Liver (tissue), 9 donors: Measurements from ENCODE around the gene TMEM191C. TPM values are rescaled to one million over a fixed set of nuclear protein-coding genes. Genes with fewer than 3 reads are reported as not detected.

Source experiments
- DNase-seq: peaks from one replicate; pipeline ENCODE4 v3.0.0-alpha.2; 2017; ENCODE audit warnings: low spot score
- H3K27ac ChIP-seq, 2 donors: one replicate each; pipeline ENCODE4 v1.7.0; 2013; ENCODE audit warnings: inconsistent platforms in 2 of 2, low read length in 2 of 2, control low read depth in 1 of 2, low read depth in 1 of 2, mild to moderate bottlenecking in 1 of 2
- H3K27me3 ChIP-seq, 4 donors: one replicate each; pipeline versions ENCODE4 v1.6.1 to v1.7.0; 2013; ENCODE audit warnings: low read length in 3 of 4, inconsistent platforms in 1 of 4, mild to moderate bottlenecking in 1 of 4, moderate library complexity in 1 of 4; ENCODE audit not compliant: control insufficient read depth in 4 of 4, insufficient read depth in 4 of 4
- H3K36me3 ChIP-seq, 4 donors: one replicate each; pipeline versions ENCODE4 v1.6.1 to v1.7.0; 2013; ENCODE audit warnings: low read length in 3 of 4, mild to moderate bottlenecking in 3 of 4, low read depth in 1 of 4, moderate library complexity in 1 of 4; ENCODE audit not compliant: control insufficient read depth in 4 of 4, insufficient read depth in 3 of 4
- H3K4me1 ChIP-seq, 4 donors: one replicate each; pipeline versions ENCODE4 v1.6.1 to v1.7.0; 2013; ENCODE audit warnings: low read length in 3 of 4, mild to moderate bottlenecking in 3 of 4, moderate library complexity in 1 of 4; ENCODE audit not compliant: control insufficient read depth in 4 of 4, insufficient read depth in 4 of 4
- H3K4me3 ChIP-seq, 3 donors: one replicate each; pipeline versions ENCODE4 v1.6.1 to v1.7.0; 2013; ENCODE audit warnings: low read length in 3 of 3, control low read depth in 1 of 3, low read depth in 1 of 3, mild to moderate bottlenecking in 1 of 3
- H3K9ac ChIP-seq, 2 donors: one replicate each; pipeline ENCODE4 v1.7.0; 2013; ENCODE audit warnings: low read length in 2 of 2, mild to moderate bottlenecking in 2 of 2, moderate library complexity in 2 of 2, control low read depth in 1 of 2, low read depth in 1 of 2
- H3K9me3 ChIP-seq, 4 donors: one replicate each; pipeline versions ENCODE4 v1.6.1 to v1.7.0; 2013; ENCODE audit warnings: low read length in 3 of 4; ENCODE audit not compliant: control insufficient read depth in 4 of 4
- EGR1 ChIP-seq, 2 donors: IDR thresholded peaks; 2 replicates each; pipeline ENCODE4 v1.6.1; 2016 to 2018; ENCODE audit warnings: antibody characterized with exemption in 2 of 2, low read depth in 2 of 2
- FOXA1 ChIP-seq: IDR thresholded peaks from 2 replicates; pipeline ENCODE4 v1.6.1; 2016; ENCODE audit warnings: antibody characterized with exemption
- FOXA2 ChIP-seq: IDR thresholded peaks from 2 replicates; pipeline ENCODE4 v1.6.1; 2016; ENCODE audit warnings: antibody characterized with exemption
- HNF4A ChIP-seq, 2 donors: conservative IDR thresholded peaks; 2 replicates each; pipeline ENCODE4 v1.6.1; 2016; ENCODE audit warnings: antibody characterized with exemption in 2 of 2, mild to moderate bottlenecking in 2 of 2
- HNF4G ChIP-seq: IDR thresholded peaks from 2 replicates; pipeline ENCODE4 v1.6.1; 2016; ENCODE audit warnings: antibody characterized with exemption
- JUND ChIP-seq, 2 donors: IDR thresholded peaks; 2 replicates each; pipeline ENCODE4 v1.6.1; 2016; ENCODE audit warnings: antibody characterized with exemption in 2 of 2
- NR2F2 ChIP-seq: IDR thresholded peaks from 2 replicates; pipeline ENCODE4 v1.6.1; 2016; ENCODE audit warnings: antibody characterized with exemption
- RAD21 ChIP-seq, 2 donors: IDR thresholded peaks; 2 replicates each; pipeline ENCODE4 v1.6.1; 2016; ENCODE audit warnings: antibody characterized with exemption in 2 of 2, mild to moderate bottlenecking in 2 of 2
- RXRA ChIP-seq, 2 donors: IDR thresholded peaks; 2 replicates each; pipeline ENCODE4 v1.6.1; 2017 to 2018; ENCODE audit warnings: antibody characterized with exemption in 2 of 2, mild to moderate bottlenecking in 1 of 2
- SP1 ChIP-seq: IDR thresholded peaks from 2 replicates; pipeline ENCODE4 v1.6.1; 2018; ENCODE audit warnings: antibody characterized with exemption, mild to moderate bottlenecking
- TAF1 ChIP-seq: conservative IDR thresholded peaks from 2 replicates; pipeline ENCODE4 v1.6.1; 2016; ENCODE audit warnings: antibody characterized with exemption, mild to moderate bottlenecking
- WGBS: extraction: QIAGEN DNeasy Blood & Tissue Kit; methylation state at CpG from one replicate; pipeline ENCODE4 v1.1.7; 2013; 5-methylcytosine and 5-hydroxymethylcytosine counted together
- polyA plus RNA-seq, 2 donors: library from polyadenylated mRNA; stranded (reverse) in 1 of 2; unstranded in 1 of 2; fragments of 200-250 nt in 1 of 2; fragments of >200 nt in 1 of 2; fragmentation: Nextera tagmentation in 1 of 2; extraction: Ambion mirVana in 1 of 2; gene quantifications; one replicate each; pipeline versions ENCODE4 v1.2.1 to v1.2.3, GENCODE V29; 2013 to 2015
- total RNA-seq, 2 donors: library from RNA; depleted of rRNA; stranded (reverse); fragments of >200 nt; gene quantifications; one replicate each; pipeline ENCODE4 v1.2.3, GENCODE V29; 2014
- TF ChIP-seq, protein P1 (sequence below): IDR thresholded peaks from 2 replicates; pipeline ENCODE4 v1.6.1; 2016; ENCODE audit warnings: antibody characterized with exemption
- TF ChIP-seq, protein P2 (sequence below): fragments of 150-350 bp; IDR thresholded peaks from 2 replicates; pipeline ENCODE4 v1.5.1; 2017; ENCODE audit warnings: improper control_type of control experiment, low read depth, low read length; ENCODE audit not compliant: missing input control
- donor health status: healthy.
- donor health status: healthy.
- donor health status: healthy.
- donor health status: healthy.
- donor health status: healthy.

TMEM191C gene
- total and polyA plus RNA-seq, 4 donors, result 0.25 to 1.8 (median 0.42) TPM; not detected in 1

GRCh38 chr22:21444701-21445436, 22.3 kb upstream of the TMEM191C start (continued):
- TF ChIP-seq RAD21 (IDR thresholded peaks at IDR 0.05) (no peak), RXRA (IDR thresholded peaks at IDR 0.05) (no peak), HNF4G (no peak)

DNA sequence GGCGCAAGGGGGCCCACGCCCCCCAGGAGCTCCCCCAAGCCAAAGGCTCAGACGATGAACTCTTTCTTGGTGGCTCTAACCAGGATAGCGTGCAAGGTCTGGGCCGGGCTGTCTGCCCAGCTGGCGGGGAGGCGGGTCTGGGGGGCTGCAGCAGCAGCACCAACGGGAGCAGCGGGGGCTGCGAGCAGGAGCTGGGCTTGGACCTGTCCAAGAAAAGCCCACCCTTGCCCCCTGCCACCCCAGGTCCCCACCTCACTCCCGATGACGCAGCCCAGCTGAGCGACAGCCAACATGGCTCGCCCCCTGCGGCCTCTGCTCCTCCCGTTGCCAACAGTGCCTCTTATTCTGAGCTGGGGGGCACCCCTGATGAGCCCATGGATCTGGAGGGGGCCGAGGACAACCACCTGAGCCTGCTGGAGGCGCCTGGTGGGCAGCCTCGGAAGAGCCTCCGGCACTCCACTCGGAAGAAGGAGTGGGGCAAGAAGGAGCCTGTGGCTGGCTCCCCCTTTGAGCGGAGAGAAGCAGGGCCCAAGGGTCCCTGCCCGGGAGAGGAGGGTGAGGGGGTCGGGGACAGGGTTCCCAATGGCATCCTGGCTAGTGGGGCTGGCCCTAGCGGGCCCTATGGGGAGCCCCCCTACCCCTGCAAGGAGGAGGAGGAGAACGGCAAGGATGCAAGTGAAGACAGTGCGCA, 21.6 kb upstream of the TMEM191C start:
- H3K9me3 ChIP-seq, result no peaks in the 10 kb centered on the region
- DNase-seq, result no peak
- no peak overlapping the region for H3K4me3 ChIP-seq
- no peak overlapping the region for H3K27ac ChIP-seq
- peaks cover 3 to 15% (median 9%) of the 10 kb centered on the region in 4 donors for H3K36me3 ChIP-seq
- WGBS, result 97% methylated on average over 27 of the region's 27 CpGs
- H3K4me1 ChIP-seq, result peaks cover 3 to 8% (median 6%) of the 10 kb centered on the region in 4 donors
- no peak overlapping the region for H3K9ac ChIP-seq
- H3K27me3 ChIP-seq, result no peaks in the 10 kb centered on the region
- TF ChIP-seq FOXA2 (no peak), TAF1 (no peak), FOXA1 (no peak), HNF4A (conservative IDR thresholded peaks at IDR 0.05) (no peak), HNF4G (no peak), SP1 (no peak)
- TF ChIP-seq, protein P1, sequence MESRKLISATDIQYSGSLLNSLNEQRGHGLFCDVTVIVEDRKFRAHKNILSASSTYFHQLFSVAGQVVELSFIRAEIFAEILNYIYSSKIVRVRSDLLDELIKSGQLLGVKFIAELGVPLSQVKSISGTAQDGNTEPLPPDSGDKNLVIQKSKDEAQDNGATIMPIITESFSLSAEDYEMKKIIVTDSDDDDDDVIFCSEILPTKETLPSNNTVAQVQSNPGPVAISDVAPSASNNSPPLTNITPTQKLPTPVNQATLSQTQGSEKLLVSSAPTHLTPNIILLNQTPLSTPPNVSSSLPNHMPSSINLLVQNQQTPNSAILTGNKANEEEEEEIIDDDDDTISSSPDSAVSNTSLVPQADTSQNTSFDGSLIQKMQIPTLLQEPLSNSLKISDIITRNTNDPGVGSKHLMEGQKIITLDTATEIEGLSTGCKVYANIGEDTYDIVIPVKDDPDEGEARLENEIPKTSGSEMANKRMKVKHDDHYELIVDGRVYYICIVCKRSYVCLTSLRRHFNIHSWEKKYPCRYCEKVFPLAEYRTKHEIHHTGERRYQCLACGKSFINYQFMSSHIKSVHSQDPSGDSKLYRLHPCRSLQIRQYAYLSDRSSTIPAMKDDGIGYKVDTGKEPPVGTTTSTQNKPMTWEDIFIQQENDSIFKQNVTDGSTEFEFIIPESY, result no peak

- Histone ChIP-seq H3K4me1 (peaks cover 3 to 8% (median 6%) of the 10 kb centered on the region in 4 donors), H3K36me3 (peaks cover 3 to 15% (median 9%) of the 10 kb centered on the region in 4 donors), H3K27ac (no peak overlapping the region), H3K27me3 (no peaks in the 10 kb centered on the region), H3K4me3 (no peak overlapping the region), H3K9ac (no peak overlapping the region), H3K9me3 (no peaks in the 10 kb centered on the region)
- WGBS, result 97% methylated on average over 49 of the region's 49 CpGs
- no peak for DNase-seq
- no peak for TF ChIP-seq RXRA (IDR thresholded peaks at IDR 0.05)
- no peak for TF ChIP-seq NR2F2
- TF ChIP-seq, protein P2, sequence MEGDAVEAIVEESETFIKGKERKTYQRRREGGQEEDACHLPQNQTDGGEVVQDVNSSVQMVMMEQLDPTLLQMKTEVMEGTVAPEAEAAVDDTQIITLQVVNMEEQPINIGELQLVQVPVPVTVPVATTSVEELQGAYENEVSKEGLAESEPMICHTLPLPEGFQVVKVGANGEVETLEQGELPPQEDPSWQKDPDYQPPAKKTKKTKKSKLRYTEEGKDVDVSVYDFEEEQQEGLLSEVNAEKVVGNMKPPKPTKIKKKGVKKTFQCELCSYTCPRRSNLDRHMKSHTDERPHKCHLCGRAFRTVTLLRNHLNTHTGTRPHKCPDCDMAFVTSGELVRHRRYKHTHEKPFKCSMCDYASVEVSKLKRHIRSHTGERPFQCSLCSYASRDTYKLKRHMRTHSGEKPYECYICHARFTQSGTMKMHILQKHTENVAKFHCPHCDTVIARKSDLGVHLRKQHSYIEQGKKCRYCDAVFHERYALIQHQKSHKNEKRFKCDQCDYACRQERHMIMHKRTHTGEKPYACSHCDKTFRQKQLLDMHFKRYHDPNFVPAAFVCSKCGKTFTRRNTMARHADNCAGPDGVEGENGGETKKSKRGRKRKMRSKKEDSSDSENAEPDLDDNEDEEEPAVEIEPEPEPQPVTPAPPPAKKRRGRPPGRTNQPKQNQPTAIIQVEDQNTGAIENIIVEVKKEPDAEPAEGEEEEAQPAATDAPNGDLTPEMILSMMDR, result no peak
- no peak for TF ChIP-seq EGR1 (IDR thresholded peaks at IDR 0.05; ENCODE audit: low read depth in 2 of 2)
- no peak for TF ChIP-seq JUND (IDR thresholded peaks at IDR 0.05)
- no peak for TF ChIP-seq HNF4G
- TF ChIP-seq TAF1, result no peak
These were observed 20.9 kb upstream of the TMEM191C start for GRCh38 chr22:21446128-21446826.
